PC-3 (cell line): ENCODE results near the gene KNDC1. TPM values are rescaled to one million over a fixed set of nuclear protein-coding genes. Genes with fewer than 3 reads are reported as not detected.

ENCODE experiments used
- ATAC-seq: fragments of 200-7000 bp; cut with Tn5 transposase; 2 replicates; pipeline ENCODE4 v1.9.1; 2020; ENCODE audit warnings: mild to moderate bottlenecking, moderate library complexity
- BruUV-seq: library from RNA; stranded (reverse); fragments of 400-500 nt; replicated peaks from 2 replicates; lab custom pipeline; 2021; lab: Mats Ljungman, UMichigan
- CTCF ChIA-PET: fragments of 300-600 bp; sonication (Branson Sonifier 250); formaldehyde crosslinking; loops from one replicate; lab custom pipeline; 2022; ENCODE audit warnings: antibody characterized with exemption; lab: Charles Lee
- POLR2A ChIA-PET: fragments of 300-600 bp; sonication (Branson Sonifier 250); formaldehyde crosslinking; loops from one replicate; lab custom pipeline; 2022; ENCODE audit warnings: antibody characterized with exemption; ENCODE audit not compliant: unreplicated experiment; lab: Charles Lee
- DNase-seq: peaks from one replicate; pipeline ENCODE4 v3.0.0-alpha.2; 2015
- H2AFZ ChIP-seq: fragments of 300-600 bp; sonication (generic); 2 replicates; pipeline ENCODE4 v1.6.0; 2016; ENCODE audit warnings: antibody characterized with exemption, low read length
- H3F3A ChIP-seq: fragments of 300-600 bp; sonication (generic); one replicate; pipeline ENCODE4 v1.6.0; 2017; ENCODE audit warnings: antibody characterized with exemption, low read length, control low read depth, mild to moderate bottlenecking; ENCODE audit not compliant: unreplicated experiment
- H3K27ac ChIP-seq: fragments of 300-600 bp; sonication (generic); 2 replicates; pipeline ENCODE4 v1.5.1; 2016; ENCODE audit warnings: mild to moderate bottlenecking, low read length
- H3K27me3 ChIP-seq: fragments of 300-600 bp; sonication (generic); 2 replicates; pipeline ENCODE4 v1.6.1; 2016; ENCODE audit warnings: low read length, mixed read lengths
- H3K36me3 ChIP-seq: fragments of 300-600 bp; sonication (generic); 2 replicates; pipeline ENCODE4 v1.6.1; 2016; ENCODE audit warnings: low read depth, mixed run types, low read length, mixed read lengths
- H3K4me1 ChIP-seq: fragments of 300-600 bp; sonication (generic); 2 replicates; pipeline ENCODE4 v1.5.1; 2016; ENCODE audit warnings: low read length; ENCODE audit not compliant: insufficient read depth
- H3K4me2 ChIP-seq: fragments of 300-600 bp; sonication (generic); 2 replicates; pipeline ENCODE4 v1.6.0; 2016; ENCODE audit warnings: low read length
- H3K4me3 ChIP-seq: fragments of 300-600 bp; sonication (generic); 2 replicates; pipeline ENCODE4 v1.5.1; 2016; ENCODE audit warnings: mild to moderate bottlenecking, low read length, mixed read lengths
- H3K79me2 ChIP-seq: fragments of 300-600 bp; sonication (generic); 2 replicates; pipeline ENCODE4 v1.6.1; 2017; ENCODE audit warnings: low read length, mixed read lengths
- H3K9ac ChIP-seq: fragments of 300-600 bp; sonication (generic); 2 replicates; pipeline ENCODE4 v1.6.0; 2016; ENCODE audit warnings: mild to moderate bottlenecking, low read length
- H3K9me2 ChIP-seq: fragments of 300-600 bp; sonication (generic); replicated peaks from 2 replicates; pipeline ENCODE4 v1.6.1; 2016; ENCODE audit warnings: mixed run types, low read length, mixed read lengths
- H3K9me3 ChIP-seq: fragments of 300-600 bp; sonication (generic); 2 replicates; pipeline ENCODE4 v1.6.1; 2016; ENCODE audit warnings: low read length, mixed read lengths
- H4K20me1 ChIP-seq: fragments of 300-600 bp; sonication (generic); 2 replicates; pipeline ENCODE4 v1.6.1; 2016; ENCODE audit warnings: low read length, mixed read lengths
- CTCF ChIP-seq: fragments of 300-600 bp; sonication (generic); conservative IDR thresholded peaks from 2 replicates; pipeline ENCODE4 v1.5.1; 2017; ENCODE audit warnings: antibody characterized with exemption, low read depth, mild to moderate bottlenecking, low read length
- EZH2 ChIP-seq: fragments of 300-600 bp; sonication (generic); IDR thresholded peaks from one replicate; pipeline ENCODE4 v1.6.1; 2017; ENCODE audit warnings: antibody characterized with exemption, mild to moderate bottlenecking, low read length; ENCODE audit not compliant: unreplicated experiment
- EZH2phosphoT487 ChIP-seq: fragments of 300-600 bp; sonication (generic); IDR thresholded peaks from 2 replicates; pipeline ENCODE4 v1.6.1; 2018; ENCODE audit warnings: mild to moderate bottlenecking, antibody characterized with exemption, low read length, borderline replicate concordance
- intact Hi-C: fragments of 100-400 bp; cut with micrococcal nuclease; formaldehyde crosslinking; loops from 2 replicates; pipeline ENCODE4 v1.9.0; 2023
- total RNA-seq: library from RNA; depleted of rRNA; stranded (reverse); fragments of >200 nt; gene quantifications from 2 replicates; pipeline ENCODE4 v1.2.3, GENCODE V29; 2014

KNDC1 gene
- total RNA-seq, 1 experiment from 2014 or later = not detected

GRCh38 chr10:133168617-133169031 lies 8.6 kb downstream of the KNDC1 start:
- BruUV-seq = no TSS peak
- ChIA-PET CTCF (no interaction called here), POLR2A (no interaction called here)
- ATAC-seq (no peak), DNase-seq (no peak)
- Histone ChIP-seq H3K36me3 (no peaks in the 10 kb centered on the region), H3K79me2 (no peaks in the 10 kb centered on the region), H3K9me3 (no peaks in the 10 kb centered on the region), H2AFZ (no peak overlapping the region), H3K27me3 (peaks cover 12% of the 10 kb centered on the region), H3K9ac (no peak overlapping the region), H3K27ac (no peak overlapping the region), H3K4me2 (no peak overlapping the region), H3K4me1 (no peaks in the 10 kb centered on the region), H4K20me1 (no peaks in the 10 kb centered on the region), H3K4me3 (no peak overlapping the region), H3K9me2 (no peaks in the 10 kb centered on the region), H3F3A (no peaks in the 10 kb centered on the region)
- TF ChIP-seq EZH2 = no peak
- TF ChIP-seq EZH2phosphoT487 = no peak
- TF ChIP-seq CTCF = no peak
- intact Hi-C loops = no loop called here

GRCh38 chr10:133169173-133169947 lies 9.3 kb downstream of the KNDC1 start:
- H3K9me3 ChIP-seq = no peaks in the 10 kb centered on the region
- no peak overlapping the region for H3K9ac ChIP-seq
- H3K36me3 ChIP-seq = no peaks in the 10 kb centered on the region
- DNase-seq (no peak), ATAC-seq (no peak)
- no peaks in the 10 kb centered on the region for H3F3A ChIP-seq
- peaks cover 14% of the 10 kb centered on the region for H3K27me3 ChIP-seq
- no peaks in the 10 kb centered on the region for H3K79me2 ChIP-seq
- H3K4me1 ChIP-seq = no peaks in the 10 kb centered on the region
- intact Hi-C loops = no loop called here
- no peak overlapping the region for H2AFZ ChIP-seq
- BruUV-seq = no TSS peak
- H3K4me3 ChIP-seq = no peak overlapping the region
- POLR2A ChIA-PET = no interaction called here
- no peak overlapping the region for H3K4me2 ChIP-seq
- TF ChIP-seq EZH2 = no peak
- TF ChIP-seq CTCF = no peak
- TF ChIP-seq EZH2phosphoT487 = no peak
- CTCF ChIA-PET = no interaction called here
- H3K9me2 ChIP-seq = no peaks in the 10 kb centered on the region
- no peak overlapping the region for H3K27ac ChIP-seq
- H4K20me1 ChIP-seq = no peaks in the 10 kb centered on the region

- TF ChIP-seq EZH2phosphoT487 = no peak
- no peak for TF ChIP-seq CTCF
- no peak for TF ChIP-seq EZH2
These were observed 10.1 kb downstream of the KNDC1 start for GRCh38 chr10:133170092-133170491.

More at GRCh38 chr10:133170092-133170491, 10.1 kb downstream of the KNDC1 start:
- Histone ChIP-seq H3K4me3 (no peak overlapping the region), H3K9ac (no peak overlapping the region), H3K4me2 (no peak overlapping the region), H3K4me1 (no peaks in the 10 kb centered on the region), H3K27me3 (peaks cover 14% of the 10 kb centered on the region), H3K36me3 (no peaks in the 10 kb centered on the region), H3F3A (no peaks in the 10 kb centered on the region), H3K27ac (no peak overlapping the region), H3K79me2 (no peaks in the 10 kb centered on the region), H3K9me3 (no peaks in the 10 kb centered on the region), H3K9me2 (no peaks in the 10 kb centered on the region), H2AFZ (no peak overlapping the region), H4K20me1 (no peaks in the 10 kb centered on the region)
- ATAC-seq (no peak), DNase-seq (no peak)
- CTCF ChIA-PET = no interaction called here
- intact Hi-C loops = no loop called here
- no TSS peak for BruUV-seq
- POLR2A ChIA-PET = no interaction called here
